ENCODE results near the gene HSD17B1.

HSD17B1 gene

GRCh38 chr17:42603318-42603717, 50.6 kb downstream of the HSD17B1 start:
- no peaks in the 10 kb centered on the region for H3K9me2 ChIP-seq (replicated peaks; ENCODE audit: low read depth, low read length)
- H3K27me3 ChIP-seq (ENCODE audit: insufficient read depth, low read length, poor library complexity, severe bottlenecking): no peaks in the 10 kb centered on the region
- H3K4me3 ChIP-seq (ENCODE audit: low read length, poor library complexity, severe bottlenecking): no peak overlapping the region
- H3K9ac ChIP-seq (ENCODE audit: low read depth, low read length, poor library complexity, severe bottlenecking): no peak overlapping the region
- peaks cover 71% of the 10 kb centered on the region for H3K79me2 ChIP-seq (ENCODE audit: insufficient read depth, low read length)
- H3K9me3 ChIP-seq (ENCODE audit: insufficient read depth, low read depth, low read length): no peaks in the 10 kb centered on the region
- H3K4me1 ChIP-seq (ENCODE audit: insufficient read depth, low read length, poor library complexity, severe bottlenecking): peaks cover 27% of the 10 kb centered on the region
- peak overlapping the region; percentile 25 for H3K4me2 ChIP-seq (ENCODE audit: low read depth, low read length, poor library complexity, severe bottlenecking)
- no peaks in the 10 kb centered on the region for H3K36me3 ChIP-seq (ENCODE audit: insufficient read depth, low read length)
- H3F3A ChIP-seq (ENCODE audit: low read depth): no peaks in the 10 kb centered on the region
- H4K20me1 ChIP-seq (ENCODE audit: insufficient read depth, low read length, poor library complexity, severe bottlenecking): peaks cover 21% of the 10 kb centered on the region
- H2AFZ ChIP-seq (ENCODE audit: low read length): no peak overlapping the region
- TF ChIP-seq EZH2phosphoT487 (IDR thresholded peaks at IDR 0.05; ENCODE audit: borderline replicate concordance): no peak
- TF ChIP-seq CTCF (conservative IDR thresholded peaks at IDR 0.05; ENCODE audit: low read length): no peak
